ENCODE results near the gene GREB1L.

DNA sequence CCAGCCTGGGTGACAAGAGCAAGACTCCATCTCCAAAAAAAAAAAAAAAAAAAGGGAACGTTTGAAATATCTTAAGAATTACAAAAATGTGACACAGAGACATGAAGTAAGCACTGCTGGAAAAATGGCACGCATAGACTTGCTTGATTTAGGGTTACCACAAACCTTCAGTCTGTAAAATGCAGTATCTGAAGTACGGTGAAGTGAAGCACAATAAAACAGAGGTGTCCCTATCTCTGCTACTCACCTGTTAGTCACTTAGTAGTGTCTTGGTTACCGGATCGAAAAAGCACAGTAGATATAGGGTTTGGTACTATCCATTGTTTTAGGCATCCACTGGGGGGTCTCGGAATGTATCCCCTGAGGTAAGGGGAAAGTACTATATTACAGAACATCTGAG is 11.6 kb upstream of the GREB1L start:
- TF ChIP-seq POLR2AphosphoS5 (IDR thresholded peaks at IDR 0.05), result no peak
- TF ChIP-seq, protein P1, sequence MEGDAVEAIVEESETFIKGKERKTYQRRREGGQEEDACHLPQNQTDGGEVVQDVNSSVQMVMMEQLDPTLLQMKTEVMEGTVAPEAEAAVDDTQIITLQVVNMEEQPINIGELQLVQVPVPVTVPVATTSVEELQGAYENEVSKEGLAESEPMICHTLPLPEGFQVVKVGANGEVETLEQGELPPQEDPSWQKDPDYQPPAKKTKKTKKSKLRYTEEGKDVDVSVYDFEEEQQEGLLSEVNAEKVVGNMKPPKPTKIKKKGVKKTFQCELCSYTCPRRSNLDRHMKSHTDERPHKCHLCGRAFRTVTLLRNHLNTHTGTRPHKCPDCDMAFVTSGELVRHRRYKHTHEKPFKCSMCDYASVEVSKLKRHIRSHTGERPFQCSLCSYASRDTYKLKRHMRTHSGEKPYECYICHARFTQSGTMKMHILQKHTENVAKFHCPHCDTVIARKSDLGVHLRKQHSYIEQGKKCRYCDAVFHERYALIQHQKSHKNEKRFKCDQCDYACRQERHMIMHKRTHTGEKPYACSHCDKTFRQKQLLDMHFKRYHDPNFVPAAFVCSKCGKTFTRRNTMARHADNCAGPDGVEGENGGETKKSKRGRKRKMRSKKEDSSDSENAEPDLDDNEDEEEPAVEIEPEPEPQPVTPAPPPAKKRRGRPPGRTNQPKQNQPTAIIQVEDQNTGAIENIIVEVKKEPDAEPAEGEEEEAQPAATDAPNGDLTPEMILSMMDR (IDR thresholded peaks at IDR 0.05), result no peak
- no peak for TF ChIP-seq POLR2A (IDR thresholded peaks at IDR 0.05; ENCODE audit: low read depth)

Measured in esophagus muscularis mucosa (tissue), 3 donors.